ENCODE data around the gene ADM. TPM values are rescaled to one million over a fixed set of nuclear protein-coding genes. Genes with fewer than 3 reads are reported as not detected.

ADM gene
- total RNA-seq, 1 donor from 2014 or later = 28.8 TPM

DNA sequence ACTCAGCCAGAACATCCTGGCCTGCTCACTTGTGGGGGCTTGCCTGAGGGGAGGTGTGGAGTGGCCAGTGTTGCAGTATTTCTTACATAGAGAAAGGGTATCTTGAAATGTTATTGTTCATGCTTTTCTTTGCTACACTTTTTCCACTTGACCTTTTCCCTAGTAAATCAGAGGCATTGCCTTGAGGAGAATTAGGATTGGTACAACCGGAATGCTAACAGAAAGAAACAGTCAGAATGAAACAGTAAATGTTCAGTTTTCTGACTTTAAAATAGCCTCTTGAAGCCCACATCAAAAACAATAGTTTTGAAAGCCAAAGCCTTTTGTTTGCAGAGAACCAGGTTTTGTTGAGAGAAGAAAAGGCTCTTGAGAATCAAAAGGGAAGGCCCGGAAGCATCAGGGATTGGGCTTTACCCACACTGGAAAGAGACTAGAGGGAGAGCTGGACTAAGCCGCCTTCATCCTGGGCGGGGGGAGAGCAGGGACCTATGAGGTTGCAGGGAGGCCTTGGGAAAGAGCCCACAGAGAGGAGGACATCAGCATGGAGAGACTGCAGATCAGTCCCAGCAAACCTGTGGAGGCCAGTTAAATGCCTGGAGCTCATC lies 12.4 kb downstream of the ADM start:
- Mint-ChIP-seq H3K27ac (no peak overlapping the region), H3K36me3 (no peaks in the 10 kb centered on the region), H3K4me3 (no peak overlapping the region), H3K9me3 (no peaks in the 10 kb centered on the region), H3K4me1 (ENCODE audit: unreplicated experiment) (peaks cover 8% of the 10 kb centered on the region), H3K27me3 (no peaks in the 10 kb centered on the region)
- DNase-seq (ENCODE audit: extremely low spot score, unreplicated experiment) = no peak
- TF ChIP-seq, protein P1, sequence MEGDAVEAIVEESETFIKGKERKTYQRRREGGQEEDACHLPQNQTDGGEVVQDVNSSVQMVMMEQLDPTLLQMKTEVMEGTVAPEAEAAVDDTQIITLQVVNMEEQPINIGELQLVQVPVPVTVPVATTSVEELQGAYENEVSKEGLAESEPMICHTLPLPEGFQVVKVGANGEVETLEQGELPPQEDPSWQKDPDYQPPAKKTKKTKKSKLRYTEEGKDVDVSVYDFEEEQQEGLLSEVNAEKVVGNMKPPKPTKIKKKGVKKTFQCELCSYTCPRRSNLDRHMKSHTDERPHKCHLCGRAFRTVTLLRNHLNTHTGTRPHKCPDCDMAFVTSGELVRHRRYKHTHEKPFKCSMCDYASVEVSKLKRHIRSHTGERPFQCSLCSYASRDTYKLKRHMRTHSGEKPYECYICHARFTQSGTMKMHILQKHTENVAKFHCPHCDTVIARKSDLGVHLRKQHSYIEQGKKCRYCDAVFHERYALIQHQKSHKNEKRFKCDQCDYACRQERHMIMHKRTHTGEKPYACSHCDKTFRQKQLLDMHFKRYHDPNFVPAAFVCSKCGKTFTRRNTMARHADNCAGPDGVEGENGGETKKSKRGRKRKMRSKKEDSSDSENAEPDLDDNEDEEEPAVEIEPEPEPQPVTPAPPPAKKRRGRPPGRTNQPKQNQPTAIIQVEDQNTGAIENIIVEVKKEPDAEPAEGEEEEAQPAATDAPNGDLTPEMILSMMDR (conservative IDR thresholded peaks at IDR 0.05) = no peak

GRCh38 chr11:10317776-10318526 lies 13.1 kb downstream of the ADM start:
- no peaks in the 10 kb centered on the region for H3K27me3 Mint-ChIP-seq
- H3K9me3 Mint-ChIP-seq = no peaks in the 10 kb centered on the region
- TF ChIP-seq, protein P1 (conservative IDR thresholded peaks at IDR 0.05) = no peak
- H3K4me1 Mint-ChIP-seq (ENCODE audit: unreplicated experiment) = peaks cover 13% of the 10 kb centered on the region
- H3K36me3 Mint-ChIP-seq = no peaks in the 10 kb centered on the region
- H3K4me3 Mint-ChIP-seq = no peak overlapping the region
- no peak for DNase-seq (ENCODE audit: extremely low spot score, unreplicated experiment)
- no peak overlapping the region for H3K27ac Mint-ChIP-seq

- Mint-ChIP-seq H3K27me3 (no peaks in the 10 kb centered on the region), H3K36me3 (no peaks in the 10 kb centered on the region), H3K27ac (no peak overlapping the region), H3K4me3 (no peak overlapping the region), H3K9me3 (no peaks in the 10 kb centered on the region), H3K4me1 (ENCODE audit: unreplicated experiment) (peaks cover 16% of the 10 kb centered on the region)
- no peak for DNase-seq (ENCODE audit: extremely low spot score, unreplicated experiment)
- TF ChIP-seq, protein P1 (conservative IDR thresholded peaks at IDR 0.05) = no peak
These were observed 13.6 kb downstream of the ADM start for GRCh38 chr11:10318527-10318802.

DNA sequence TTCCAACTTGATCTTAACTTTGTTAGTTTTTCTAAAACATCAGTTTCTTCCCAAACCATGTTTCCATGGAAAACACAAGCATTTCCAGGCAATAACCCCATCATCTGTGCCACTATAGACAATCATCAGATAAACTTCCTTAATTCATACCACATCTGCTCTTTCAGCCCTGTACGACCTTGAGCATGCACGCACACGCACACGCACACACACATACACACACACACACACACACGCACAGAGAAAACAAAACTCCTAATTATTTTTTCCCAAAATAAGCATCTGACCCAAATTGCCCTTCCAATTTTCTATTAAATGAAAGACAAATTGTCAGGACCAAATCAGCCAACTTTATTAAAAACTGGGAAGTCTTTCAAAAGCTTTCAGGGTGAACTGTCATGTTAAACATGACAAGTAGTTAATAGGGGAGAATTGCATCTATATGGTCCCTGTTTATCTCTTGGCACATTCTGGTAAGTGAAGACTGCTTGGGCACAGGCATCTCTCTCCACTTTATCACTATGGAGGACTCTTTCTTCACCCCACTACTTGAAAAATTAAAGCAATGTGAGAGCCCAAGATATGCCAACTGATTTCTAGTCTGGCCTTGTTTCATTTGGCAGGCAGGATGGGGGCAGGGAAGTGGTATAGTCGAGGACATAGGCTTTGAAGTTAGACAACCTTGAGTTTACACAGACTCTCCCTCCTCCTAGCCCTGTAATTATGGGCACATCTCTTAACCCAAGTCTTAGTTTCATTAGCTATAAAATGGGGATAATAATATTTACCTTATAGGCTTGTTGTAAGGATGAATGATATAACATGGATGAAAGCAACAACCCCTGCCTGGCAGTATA lies 15.1 kb downstream of the ADM start:
- H3K4me1 Mint-ChIP-seq (ENCODE audit: unreplicated experiment) = peaks cover 16% of the 10 kb centered on the region
- no peaks in the 10 kb centered on the region for H3K27me3 Mint-ChIP-seq
- no peaks in the 10 kb centered on the region for H3K9me3 Mint-ChIP-seq

GRCh38 chr11:10320736-10321465 lies 16.0 kb downstream of the ADM start:
- Mint-ChIP-seq H3K4me1 (ENCODE audit: unreplicated experiment) (peaks cover 22% of the 10 kb centered on the region), H3K27ac (no peak overlapping the region), H3K4me3 (no peak overlapping the region), H3K27me3 (no peaks in the 10 kb centered on the region), H3K9me3 (no peaks in the 10 kb centered on the region), H3K36me3 (no peaks in the 10 kb centered on the region)
- DNase-seq (ENCODE audit: extremely low spot score, unreplicated experiment) = no peak
- TF ChIP-seq, protein P1 (conservative IDR thresholded peaks at IDR 0.05) = no peak

More for the DNA sequence above, 15.1 kb downstream of the ADM start:
- Mint-ChIP-seq H3K27ac (no peak overlapping the region), H3K36me3 (no peaks in the 10 kb centered on the region), H3K4me3 (no peak overlapping the region)
- TF ChIP-seq, protein P1 (conservative IDR thresholded peaks at IDR 0.05) = no peak
- no peak for DNase-seq (ENCODE audit: extremely low spot score, unreplicated experiment)
